GM19240 (cell line): ENCODE results near the gene MMP20.

Experiments
- DNase-seq: peaks from one replicate; pipeline ENCODE4 v3.0.0; 2011; ENCODE audit warnings: low spot score; ENCODE audit not compliant: insufficient read length

MMP20 gene

GRCh38 chr11:102623128-102623527, 2.0 kb downstream of the MMP20 start:
- DNase-seq: no peak

- no peak for DNase-seq
These were observed 2.9 kb downstream of the MMP20 start for GRCh38 chr11:102622258-102622657.

GRCh38 chr11:102620818-102621561, 4.1 kb downstream of the MMP20 start:
- no peak for DNase-seq

- DNase-seq: no peak
These were observed 5.0 kb downstream of the MMP20 start for GRCh38 chr11:102620179-102620578.

GRCh38 chr11:102617466-102618008, 7.6 kb downstream of the MMP20 start:
- no peak for DNase-seq

- no peak for DNase-seq
These were observed 9.2 kb downstream of the MMP20 start for GRCh38 chr11:102615894-102616432.

GRCh38 chr11:102615077-102615893, 9.8 kb downstream of the MMP20 start:
- DNase-seq: no peak

GRCh38 chr11:102614485-102614884, 10.6 kb downstream of the MMP20 start:
- no peak for DNase-seq

GRCh38 chr11:102614031-102614430, 11.1 kb downstream of the MMP20 start:
- no peak for DNase-seq

- no peak for DNase-seq
These were observed 11.7 kb downstream of the MMP20 start for GRCh38 chr11:102613450-102613849.

GRCh38 chr11:102611291-102611690, 13.8 kb downstream of the MMP20 start:
- DNase-seq: no peak

- no peak for DNase-seq
These were observed 14.9 kb downstream of the MMP20 start for GRCh38 chr11:102610200-102610599.

- DNase-seq: no peak
These were observed 16.4 kb downstream of the MMP20 start for GRCh38 chr11:102608699-102609098.

- DNase-seq: no peak
These were observed 20.3 kb downstream of the MMP20 start for GRCh38 chr11:102604875-102605274.

GRCh38 chr11:102604011-102604410, 21.1 kb downstream of the MMP20 start:
- no peak for DNase-seq

- no peak for DNase-seq
These were observed 21.6 kb downstream of the MMP20 start for GRCh38 chr11:102603576-102603975.

GRCh38 chr11:102603091-102603490, 22.0 kb downstream of the MMP20 start:
- no peak for DNase-seq

GRCh38 chr11:102600666-102601065, 24.5 kb downstream of the MMP20 start:
- DNase-seq: no peak

GRCh38 chr11:102599642-102600261, 25.4 kb downstream of the MMP20 start:
- DNase-seq: no peak

GRCh38 chr11:102598272-102598671, 26.9 kb downstream of the MMP20 start:
- DNase-seq: no peak

- DNase-seq: no peak
These were observed 28.6 kb downstream of the MMP20 start for GRCh38 chr11:102596578-102596977.
